HepG2 (cell line): Measurements from ENCODE around the gene PLK3. TPM values are rescaled to one million over a fixed set of nuclear protein-coding genes. Genes with fewer than 3 reads are reported as not detected.
A peak's percentile ranks its signal among the peaks of the same experiment; 100 is the strongest.

ENCODE experiments used
- ATF2 ChIP-seq: sonication (generic); formaldehyde crosslinking; IDR thresholded peaks from 2 replicates; pipeline ENCODE4 v1.4.0; 2020; ENCODE audit warnings: missing genetic modification reagents
- BRF2 ChIP-seq: sonication (generic); formaldehyde crosslinking; IDR thresholded peaks from 2 replicates; pipeline ENCODE4 v1.8.1; 2022; ENCODE audit warnings: mild to moderate bottlenecking, missing genetic modification reagents
- DPF2 ChIP-seq: sonication (generic); formaldehyde crosslinking; IDR thresholded peaks from 2 replicates; pipeline ENCODE4 v1.4.0; 2020; ENCODE audit warnings: mild to moderate bottlenecking, low read depth, missing genetic modification reagents, borderline replicate concordance
- ETV5 ChIP-seq: IDR thresholded peaks from 2 replicates; pipeline ENCODE4 v1.6.1; 2018; ENCODE audit warnings: missing biosample characterization, missing genetic modification reagents, inconsistent platforms, borderline replicate concordance
- KDM4B ChIP-seq: sonication (generic); formaldehyde crosslinking; IDR thresholded peaks from 2 replicates; pipeline ENCODE4 v1.4.0; 2020; ENCODE audit warnings: missing genetic modification reagents
- KMT2A ChIP-seq: sonication (generic); formaldehyde crosslinking; IDR thresholded peaks from 2 replicates; pipeline ENCODE4 v1.4.0; 2020; ENCODE audit warnings: missing genetic modification reagents
- PBX2 ChIP-seq: IDR thresholded peaks from 2 replicates; pipeline ENCODE4 v1.6.1; 2016; ENCODE audit warnings: control low read depth
- POLR2A ChIP-seq, 2 experiments: IDR thresholded peaks; 2 replicates each; pipeline ENCODE4 v1.6.1; 2011; ENCODE audit warnings: low read depth in 2 of 2, low read length in 2 of 2, mild to moderate bottlenecking in 1 of 2, moderate library complexity in 1 of 2; ENCODE audit not compliant: insufficient read depth in 1 of 2
- RBFOX2 ChIP-seq: fragments of 200-400 bp; formaldehyde crosslinking; IDR thresholded peaks from 2 replicates; pipeline ENCODE4 v1.6.1; 2017; ENCODE audit warnings: low read depth, mild to moderate bottlenecking, low read length
- SRSF4 ChIP-seq: fragments of 200-400 bp; formaldehyde crosslinking; IDR thresholded peaks from one replicate; pipeline ENCODE4 v1.6.1; 2018; ENCODE audit warnings: mild to moderate bottlenecking, low read depth, low read length, moderate library complexity; ENCODE audit not compliant: poor library complexity, severe bottlenecking
- TRIM24 ChIP-seq: sonication (generic); formaldehyde crosslinking; IDR thresholded peaks from 2 replicates; pipeline ENCODE4 v1.8.0; 2022; ENCODE audit warnings: mild to moderate bottlenecking, missing genetic modification reagents
- ZBTB1 ChIP-seq: sonication (generic); formaldehyde crosslinking; IDR thresholded peaks from 2 replicates; pipeline ENCODE4 v1.4.0; 2020; ENCODE audit warnings: missing genetic modification reagents, borderline replicate concordance
- ZFP90 ChIP-seq: sonication (generic); formaldehyde crosslinking; IDR thresholded peaks from 2 replicates; pipeline ENCODE4 v1.8.0; 2022; ENCODE audit warnings: missing genetic modification reagents, mild to moderate bottlenecking, inconsistent platforms, borderline replicate concordance
- ZNF160 ChIP-seq: sonication (generic); formaldehyde crosslinking; IDR thresholded peaks from 2 replicates; pipeline ENCODE4 v1.8.0; 2022; ENCODE audit warnings: mild to moderate bottlenecking, inconsistent platforms, missing genetic modification reagents
- ZNF292 ChIP-seq: sonication (generic); formaldehyde crosslinking; IDR thresholded peaks from 2 replicates; pipeline ENCODE4 v1.8.1; 2022; ENCODE audit warnings: mild to moderate bottlenecking, low read depth, missing genetic modification reagents, borderline replicate concordance
- ZNF296 ChIP-seq: sonication (generic); formaldehyde crosslinking; conservative IDR thresholded peaks from 2 replicates; pipeline ENCODE4 v1.5.0; 2020; ENCODE audit warnings: mild to moderate bottlenecking, missing genetic modification reagents
- ZNF383 ChIP-seq: sonication (generic); formaldehyde crosslinking; IDR thresholded peaks from 2 replicates; pipeline ENCODE4 v1.4.0; 2020; ENCODE audit warnings: missing genetic modification reagents, mild to moderate bottlenecking, borderline replicate concordance
- ZNF432 ChIP-seq: sonication (generic); formaldehyde crosslinking; IDR thresholded peaks from 2 replicates; pipeline ENCODE4 v1.5.0; 2020; ENCODE audit warnings: missing genetic modification reagents, mild to moderate bottlenecking, borderline replicate concordance
- ZNF44 ChIP-seq: sonication (generic); formaldehyde crosslinking; IDR thresholded peaks from 2 replicates; pipeline ENCODE4 v1.5.1; 2020; ENCODE audit warnings: mild to moderate bottlenecking, missing genetic modification reagents
- ZNF451 ChIP-seq: sonication (generic); formaldehyde crosslinking; IDR thresholded peaks from 2 replicates; pipeline ENCODE4 v1.5.0; 2020; ENCODE audit warnings: mild to moderate bottlenecking, missing genetic modification reagents
- ZNF503 ChIP-seq: sonication (generic); formaldehyde crosslinking; IDR thresholded peaks from 2 replicates; pipeline ENCODE4 v1.4.0; 2020; ENCODE audit warnings: missing genetic modification reagents
- ZNF547 ChIP-seq: sonication (generic); formaldehyde crosslinking; IDR thresholded peaks from 2 replicates; pipeline ENCODE4 v1.5.1; 2020; ENCODE audit warnings: mild to moderate bottlenecking, missing genetic modification reagents
- ZNF567 ChIP-seq: sonication (generic); formaldehyde crosslinking; IDR thresholded peaks from 2 replicates; pipeline ENCODE4 v1.8.1; 2023; ENCODE audit warnings: mild to moderate bottlenecking, missing genetic modification reagents, borderline replicate concordance
- ZNF652 ChIP-seq: IDR thresholded peaks from 2 replicates; pipeline ENCODE4 v1.6.1; 2016; ENCODE audit warnings: low read depth, borderline replicate concordance
- ZSCAN9 ChIP-seq: IDR thresholded peaks from 2 replicates; pipeline ENCODE4 v1.6.1; 2016; ENCODE audit warnings: borderline replicate concordance
- polyA plus RNA-seq, 8 experiments: library from polyadenylated mRNA; depleted of rRNA in 3 of 8; stranded (reverse) in 7 of 8; unstranded in 1 of 8; fragments of >200 nt; fragmentation: Illumina TruSeq in 4 of 8; extraction: Trizol in 4 of 8; gene quantifications; 2 replicates each; pipeline versions ENCODE4 v1.2.1 to v1.2.3, GENCODE V29; 2011 to 2016; ENCODE audit warnings: low read depth in 4 of 8, missing spikeins in 1 of 8, mixed read lengths in 1 of 8; ENCODE audit not compliant: insufficient read depth in 1 of 8
- total RNA-seq, 5 experiments: library from RNA; depleted of rRNA; stranded (reverse); fragments of >200 nt; fragmentation: Illumina TruSeq; extraction: Trizol; gene quantifications; 2 replicates each; pipeline ENCODE4 v1.2.3, GENCODE V29; 2016; ENCODE audit warnings: low read depth in 1 of 5

Gene PLK3
- total and polyA plus RNA-seq, 2 of the 13 experiments (the other 11 are each of a cell fraction or from before 2014, with no cell fraction given), result 9.8 to 16.9 TPM

DNA sequence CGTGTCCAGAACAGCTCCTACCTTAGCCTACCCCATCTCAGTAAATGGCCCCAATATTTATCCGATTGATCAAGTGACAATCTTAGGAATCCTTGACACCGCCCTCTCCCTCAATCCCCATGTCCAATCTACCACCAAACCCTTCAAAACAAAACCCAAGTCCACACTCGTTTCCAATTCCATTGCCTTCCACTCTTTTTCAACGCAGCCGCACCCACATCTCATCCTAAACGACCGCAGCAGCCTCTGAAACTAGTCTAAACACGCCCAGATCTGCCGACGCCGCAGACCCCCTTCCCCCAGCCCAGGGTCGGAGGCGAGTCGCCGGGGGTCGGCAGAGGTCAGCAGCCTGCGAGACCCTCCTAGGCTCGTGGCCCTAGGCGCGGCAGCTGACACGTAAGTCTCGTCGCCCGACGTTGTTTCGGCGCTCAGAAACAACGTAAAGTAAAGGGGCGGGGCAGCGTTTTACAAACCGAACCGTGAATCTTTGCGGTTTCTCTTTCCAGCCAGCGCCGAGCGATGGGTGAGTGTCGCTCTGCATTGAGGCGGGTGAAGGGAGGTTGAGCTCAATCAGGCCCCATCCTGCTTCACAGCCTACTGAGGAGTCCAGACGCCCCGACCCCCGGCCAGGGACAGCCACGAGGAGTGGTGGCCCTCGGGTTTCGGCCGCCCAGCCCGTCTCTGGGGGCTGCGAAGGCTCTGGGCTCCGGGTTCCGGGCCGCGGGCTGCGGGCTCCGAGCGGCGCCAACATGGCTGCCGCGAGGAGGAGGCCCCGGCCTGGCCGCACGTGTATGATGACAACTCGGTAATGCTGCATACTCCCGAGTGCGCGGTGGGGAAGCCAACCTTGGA is 24.9 kb upstream of the PLK3 start, which contains the start of gene RPS8 (continued):
- TF ChIP-seq PBX2 (CRISPR knock-in tag) (0 out of 2 replicates have a peak, but pooled peaks have one; percentile 35), ZBTB1 (CRISPR knock-in tag) (no peak), KMT2A (CRISPR knock-in tag) (peak; percentile 89), ZFP90 (peak; percentile 87; the same call in 1 of the 2 replicates), ZNF296 (no peak), ZNF292 (no peak), ZNF44 (CRISPR knock-in tag) (no peak), ZNF160 (CRISPR knock-in tag) (peak; percentile 85), POLR2A (IDR thresholded peaks at IDR 0.05; ENCODE audit: insufficient read depth in 1 of 2, low read depth in 2 of 2, low read length in 2 of 2) (peak; percentile 99), DPF2 (CRISPR knock-in tag) (no peak), TRIM24 (CRISPR knock-in tag) (no peak), KDM4B (CRISPR knock-in tag) (no peak; the same call in 1 of the 2 replicates), ZNF652 (CRISPR knock-in tag) (peak; percentile 16; the same call in 1 of the 2 replicates), ZNF503 (CRISPR knock-in tag) (peak; percentile 81), ZNF432 (CRISPR knock-in tag) (no peak), RBFOX2 (peak; percentile 99), ETV5 (CRISPR knock-in tag) (peak; percentile 44), ZNF383 (CRISPR knock-in tag) (no peak), BRF2 (CRISPR knock-in tag) (no peak), ZNF547 (CRISPR knock-in tag) (no peak; the same call in 1 of the 2 replicates), ATF2 (CRISPR knock-in tag) (peak; percentile 72), ZSCAN9 (CRISPR knock-in tag) (no peak; the same call in 1 of the 2 replicates), ZNF567 (CRISPR knock-in tag) (no peak; the same call in 1 of the 2 replicates), SRSF4 (no peak), ZNF451 (peak; percentile 29; the same call in 1 of the 2 replicates)
